Mucosa of rectum (tissue), 2 donors: ENCODE results near the gene BBLN.

Experiments used
- H3K27ac ChIP-seq, 2 donors: one replicate each; pipeline ENCODE4 v1.7.0; 2013; ENCODE audit warnings: inconsistent platforms in 2 of 2, low read depth in 2 of 2, low read length in 2 of 2
- H3K27me3 ChIP-seq, 2 donors: one replicate each; pipeline ENCODE4 v1.7.0; 2013; ENCODE audit warnings: low read length in 2 of 2; ENCODE audit not compliant: control insufficient read depth in 2 of 2, insufficient read depth in 2 of 2
- H3K36me3 ChIP-seq, 2 donors: one replicate each; pipeline ENCODE4 v1.7.0; 2013; ENCODE audit warnings: low read length in 2 of 2; ENCODE audit not compliant: control insufficient read depth in 2 of 2, insufficient read depth in 2 of 2
- H3K4me1 ChIP-seq, 2 donors: one replicate each; pipeline ENCODE4 v1.7.0; 2013; ENCODE audit warnings: low read length in 2 of 2, mild to moderate bottlenecking in 1 of 2; ENCODE audit not compliant: control insufficient read depth in 2 of 2, insufficient read depth in 2 of 2
- H3K4me3 ChIP-seq, 2 donors: one replicate each; pipeline ENCODE4 v1.7.0; 2013; ENCODE audit warnings: low read length in 2 of 2
- H3K9ac ChIP-seq, 2 donors: one replicate each; pipeline ENCODE4 v1.7.0; 2013; ENCODE audit warnings: low read length in 2 of 2, low read depth in 1 of 2, mild to moderate bottlenecking in 1 of 2
- H3K9me3 ChIP-seq, 2 donors: one replicate each; pipeline ENCODE4 v1.7.0; 2013; ENCODE audit warnings: low read length in 2 of 2; ENCODE audit not compliant: control insufficient read depth in 2 of 2
- donor health status: healthy.
- donor health status: Normal muscosa, but diverticular disease.

The BBLN gene

DNA sequence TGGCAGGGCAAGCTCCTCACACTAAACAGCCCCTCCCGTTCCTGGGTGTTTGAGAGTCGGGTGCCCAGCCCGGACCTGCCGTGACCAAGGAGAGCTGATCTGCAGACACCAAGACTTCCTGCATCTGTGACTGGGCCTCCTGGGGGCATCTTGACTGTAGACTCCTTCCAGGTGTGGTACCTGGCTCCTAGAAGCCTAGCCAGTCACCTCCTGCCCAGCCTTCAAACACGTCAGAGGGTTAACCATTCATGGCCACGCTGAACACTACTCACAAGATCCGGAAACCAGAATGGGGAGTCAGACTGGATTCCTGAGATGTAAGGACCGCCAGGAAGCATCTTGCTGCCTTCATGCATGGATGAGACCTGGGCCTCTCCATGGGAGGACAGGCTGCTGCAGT is 14.5 kb upstream of the BBLN start:
- H3K27ac ChIP-seq = no peak overlapping the region

DNA sequence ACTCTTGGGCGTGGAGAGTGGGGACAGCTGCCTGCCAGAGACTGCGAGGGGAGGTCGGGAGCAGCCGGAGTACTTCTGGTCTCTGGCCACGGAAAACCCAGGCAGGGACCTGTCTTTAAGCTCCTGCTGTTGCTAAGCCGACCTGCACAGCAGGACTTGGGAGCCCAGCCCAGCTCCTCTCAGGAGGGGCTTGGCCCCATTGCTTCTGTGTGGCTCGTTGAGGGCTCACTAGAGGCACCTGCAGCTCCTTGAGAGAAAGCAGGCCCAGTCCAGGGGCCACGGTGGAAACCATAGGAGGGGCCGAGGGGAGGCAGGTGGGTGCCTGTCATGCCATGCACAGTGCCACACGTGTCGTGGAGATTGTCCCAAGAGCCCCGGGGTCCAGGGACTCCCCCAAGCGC is 14.1 kb upstream of the BBLN start:
- no peaks in the 10 kb centered on the region for H3K36me3 ChIP-seq
- no peaks in the 10 kb centered on the region for H3K27me3 ChIP-seq
- H3K4me3 ChIP-seq = no peak overlapping the region
- H3K4me1 ChIP-seq = peaks cover 31 to 36% of the 10 kb centered on the region in 2 donors
- H3K27ac ChIP-seq = no peak overlapping the region
- no peaks in the 10 kb centered on the region for H3K9me3 ChIP-seq
- no peak overlapping the region for H3K9ac ChIP-seq

More for the DNA sequence above, 14.5 kb upstream of the BBLN start:
- H3K36me3 ChIP-seq = no peaks in the 10 kb centered on the region
- no peak overlapping the region for H3K4me3 ChIP-seq
- H3K9ac ChIP-seq = no peak overlapping the region
- no peaks in the 10 kb centered on the region for H3K27me3 ChIP-seq
- H3K4me1 ChIP-seq = peaks cover 31 to 34% of the 10 kb centered on the region in 2 donors
- no peaks in the 10 kb centered on the region for H3K9me3 ChIP-seq

DNA sequence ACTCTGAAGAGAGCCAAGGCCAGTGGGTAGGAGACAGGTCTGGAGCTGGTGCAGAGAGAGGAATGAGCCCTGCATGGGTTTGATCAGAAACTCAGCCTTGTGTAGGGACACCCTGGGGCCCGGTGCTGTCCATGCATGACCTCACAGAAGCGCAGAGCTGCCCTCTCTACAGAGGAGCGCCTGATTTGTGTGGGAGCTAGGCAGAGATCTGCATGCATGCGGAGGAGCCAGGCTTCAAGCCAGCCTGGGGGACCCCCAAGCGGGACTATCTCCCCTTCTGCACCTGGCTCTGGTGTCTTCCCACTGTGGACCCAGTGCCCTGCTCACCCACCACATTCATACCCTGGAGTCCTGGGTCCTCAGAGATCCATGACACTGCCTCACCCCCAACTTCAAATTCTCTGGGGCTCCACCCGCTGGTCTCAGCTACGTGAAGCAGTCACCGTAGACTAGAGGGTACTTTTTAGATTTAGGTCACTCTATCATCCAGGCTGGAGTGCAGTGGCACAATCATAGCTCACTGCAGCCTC is 13.4 kb upstream of the BBLN start:
- H3K9me3 ChIP-seq = no peaks in the 10 kb centered on the region
- no peak overlapping the region for H3K9ac ChIP-seq
- H3K27ac ChIP-seq = no peak overlapping the region
- peaks cover 31 to 36% of the 10 kb centered on the region in 2 donors for H3K4me1 ChIP-seq
- H3K27me3 ChIP-seq = no peaks in the 10 kb centered on the region
- H3K4me3 ChIP-seq = no peak overlapping the region
- H3K36me3 ChIP-seq = no peaks in the 10 kb centered on the region

DNA sequence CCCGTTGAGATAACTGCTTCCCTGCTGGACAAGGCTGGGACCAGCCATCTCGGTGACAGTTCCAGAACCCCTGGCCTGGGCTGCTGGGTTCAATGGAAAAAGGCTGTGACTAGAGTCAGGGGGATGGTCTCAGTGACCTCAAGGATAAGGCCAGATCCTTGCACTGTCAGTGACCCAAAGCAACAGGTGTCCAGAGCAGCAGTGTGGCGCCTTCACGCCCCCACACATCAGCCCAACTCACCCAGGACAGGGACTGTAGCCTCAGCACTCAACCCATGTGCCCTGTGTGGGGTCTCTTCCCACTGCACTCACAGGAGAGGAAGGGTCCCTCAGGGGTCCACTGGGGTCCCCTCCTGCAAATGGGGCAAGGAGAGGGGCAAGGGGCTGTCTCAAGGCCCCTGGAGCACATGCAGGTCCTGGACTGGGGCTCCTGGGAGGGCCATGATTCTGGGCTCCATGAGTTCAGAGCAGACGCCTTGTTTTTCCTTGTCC is 11.5 kb upstream of the BBLN start:
- Histone ChIP-seq H3K9ac (peak overlapping the region; percentile 60), H3K36me3 (no peaks in the 10 kb centered on the region), H3K4me1 (peaks cover 27 to 33% of the 10 kb centered on the region in 2 donors), H3K27me3 (no peaks in the 10 kb centered on the region), H3K9me3 (no peaks in the 10 kb centered on the region), H3K4me3 (peak overlapping the region in 1 of 2 donors; percentile 31), H3K27ac (peak overlapping the region; percentile 92 to 93)

DNA sequence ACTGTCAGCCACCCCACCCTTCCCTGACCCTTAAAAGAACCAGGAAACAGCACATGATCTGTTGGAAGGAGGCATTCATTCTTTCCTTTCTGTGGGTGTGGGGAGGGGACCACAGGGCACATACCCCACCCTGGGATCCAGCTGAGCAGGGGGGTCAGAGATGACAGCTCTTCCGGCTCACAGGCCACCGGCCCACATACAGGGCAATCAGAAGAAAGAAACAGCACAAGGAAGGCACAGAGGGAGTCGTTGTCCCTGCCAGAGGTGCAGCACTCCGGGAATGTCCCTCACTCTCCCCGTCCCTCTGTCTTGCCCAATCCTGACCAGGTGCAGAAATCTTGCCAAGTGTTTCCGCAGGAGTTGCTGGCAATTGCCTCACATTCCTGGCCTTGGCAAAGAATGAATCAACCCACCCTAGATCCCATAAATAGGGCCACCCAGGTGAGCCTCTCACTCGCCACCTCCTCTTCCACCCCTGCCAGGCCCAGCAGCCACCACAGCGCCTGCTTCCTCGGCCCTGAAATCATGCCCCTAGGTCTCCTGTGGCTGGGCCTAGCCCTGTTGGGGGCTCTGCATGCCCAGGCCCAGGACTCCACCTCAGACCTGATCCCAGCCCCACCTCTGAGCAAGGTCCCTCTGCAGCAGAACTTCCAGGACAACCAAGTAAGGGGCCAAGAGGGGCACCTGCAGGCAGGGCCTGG is 10.9 kb upstream of the BBLN start, which contains the start of gene LCN2:
TSS of gene LCN2 (plus strand) at position 453 of the 701 bp plus-strand sequence. CDS start at position 526, 73 bp downstream.
- Histone ChIP-seq H3K4me1 (peaks cover 23 to 27% of the 10 kb centered on the region in 2 donors), H3K4me3 (peak within 1 kb of the TSS; percentile 31 to 41), H3K36me3 (no peaks in the 10 kb centered on the region), H3K9me3 (no peaks in the 10 kb centered on the region), H3K27me3 (no peaks in the 10 kb centered on the region), H3K9ac (peak within 1 kb of the TSS; percentile 60), H3K27ac (peak within 1 kb of the TSS; percentile 92 to 93)

DNA sequence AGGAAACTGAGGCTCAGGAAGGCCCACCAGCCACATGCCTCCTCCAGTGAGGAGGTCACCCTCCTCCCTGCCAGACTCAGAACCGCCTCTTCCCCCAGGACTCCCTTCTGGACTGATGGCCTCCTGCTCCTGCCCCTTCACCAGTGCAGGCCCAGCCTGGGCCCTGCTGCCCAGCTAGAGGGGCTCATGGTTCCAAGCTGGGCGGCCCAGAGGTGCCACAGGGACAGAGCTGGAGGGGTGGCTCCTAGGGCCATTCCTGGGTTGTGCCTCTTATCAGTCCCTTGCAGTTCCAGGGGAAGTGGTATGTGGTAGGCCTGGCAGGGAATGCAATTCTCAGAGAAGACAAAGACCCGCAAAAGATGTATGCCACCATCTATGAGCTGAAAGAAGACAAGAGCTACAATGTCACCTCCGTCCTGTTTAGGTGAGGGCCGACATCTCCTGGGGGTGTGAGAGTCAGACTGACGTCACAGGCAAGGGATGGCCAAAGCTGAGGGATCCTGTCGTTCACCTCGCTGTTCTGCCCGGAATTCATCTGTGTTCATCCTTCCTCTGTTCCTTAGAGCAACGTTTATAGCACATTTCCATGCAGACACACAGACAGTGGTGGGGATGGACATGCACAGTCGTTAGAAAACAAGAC is 10.0 kb upstream of the BBLN start:
- H3K4me3 ChIP-seq = peak overlapping the region in 1 of 2 donors; percentile 1
- peaks cover 23 to 27% of the 10 kb centered on the region in 2 donors for H3K4me1 ChIP-seq
- no peaks in the 10 kb centered on the region for H3K27me3 ChIP-seq
- H3K9me3 ChIP-seq = no peaks in the 10 kb centered on the region
- H3K27ac ChIP-seq = peak overlapping the region in 1 of 2 donors; percentile 92
- peak overlapping the region in 1 of 2 donors; percentile 34 for H3K9ac ChIP-seq
- no peaks in the 10 kb centered on the region for H3K36me3 ChIP-seq

DNA sequence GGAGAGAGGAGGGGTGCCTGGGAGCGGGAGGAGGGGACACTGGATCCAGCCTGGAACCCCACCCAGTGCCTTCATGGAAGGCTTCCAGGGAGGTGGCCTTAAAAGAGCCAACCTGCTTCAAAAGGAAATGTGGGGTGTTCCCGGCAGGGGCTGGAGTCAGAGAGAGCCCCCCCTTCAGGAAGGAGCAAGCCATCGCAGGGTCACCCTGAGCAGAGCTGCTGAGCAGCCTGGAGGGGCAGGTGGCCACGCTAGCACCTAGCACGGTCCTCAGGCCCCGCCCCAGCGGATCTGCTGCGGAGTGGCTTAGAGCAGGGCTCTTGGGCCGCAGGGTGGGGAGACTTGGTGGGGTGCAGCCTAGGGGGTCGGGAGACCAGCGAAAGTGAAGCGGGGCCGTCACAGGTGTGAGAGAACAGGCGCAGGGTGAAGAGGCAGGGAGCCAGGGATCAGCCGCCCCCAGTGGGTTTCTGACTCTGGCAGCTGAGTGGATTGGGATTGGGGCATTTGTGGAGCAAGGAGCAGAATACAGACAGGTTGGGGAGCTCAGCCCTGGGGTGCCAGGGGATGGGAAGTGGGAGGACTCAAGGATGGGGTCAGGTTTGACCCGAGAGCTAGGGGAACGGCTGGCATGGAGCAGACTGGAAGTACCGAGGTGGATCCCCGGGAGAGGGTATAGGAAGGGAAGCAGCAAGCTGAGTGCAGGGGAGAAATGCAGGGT is 9.3 kb upstream of the BBLN start:
- Histone ChIP-seq H3K36me3 (no peaks in the 10 kb centered on the region), H3K27me3 (no peaks in the 10 kb centered on the region), H3K4me1 (peaks cover 23 to 27% of the 10 kb centered on the region in 2 donors), H3K9ac (peak overlapping the region in 1 of 2 donors; percentile 34), H3K4me3 (no peak overlapping the region), H3K27ac (peak overlapping the region in 1 of 2 donors; percentile 9), H3K9me3 (no peaks in the 10 kb centered on the region)

DNA sequence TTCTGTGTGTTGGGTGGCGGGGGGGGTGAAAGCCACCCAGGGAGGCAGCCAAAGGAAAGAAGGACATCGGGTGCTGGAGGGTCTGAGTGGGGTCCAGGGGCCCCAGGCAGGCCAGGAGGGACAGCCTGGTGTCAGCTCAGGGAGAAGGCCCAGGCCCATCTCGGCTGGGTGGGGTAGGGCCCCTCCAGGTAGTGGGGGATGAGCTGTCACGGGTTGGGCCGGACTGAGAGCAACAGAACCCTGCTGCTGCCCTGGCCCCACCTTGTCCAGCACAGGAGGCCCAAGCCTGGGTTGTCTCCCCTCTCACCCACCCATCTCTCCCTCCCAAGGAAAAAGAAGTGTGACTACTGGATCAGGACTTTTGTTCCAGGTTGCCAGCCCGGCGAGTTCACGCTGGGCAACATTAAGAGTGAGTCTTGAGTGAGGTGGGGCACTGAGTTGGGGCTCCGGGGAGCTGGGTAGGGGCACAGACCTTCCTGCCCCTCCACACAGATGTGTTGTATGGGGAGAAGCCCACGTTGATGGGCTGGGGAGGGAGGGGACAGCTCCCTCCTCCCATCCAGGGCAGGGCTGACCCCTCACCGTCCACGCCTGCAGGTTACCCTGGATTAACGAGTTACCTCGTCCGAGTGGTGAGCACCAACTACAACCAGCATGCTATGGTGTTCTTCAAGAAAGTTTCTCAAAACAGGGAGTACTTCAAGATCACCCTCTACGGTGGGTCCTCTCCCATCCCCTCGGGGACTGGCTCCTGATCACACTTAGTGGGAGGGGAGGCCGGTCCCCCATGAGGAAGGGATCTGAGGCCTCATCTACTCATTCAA is 8.5 kb upstream of the BBLN start:
- Histone ChIP-seq H3K36me3 (no peaks in the 10 kb centered on the region), H3K27ac (no peak overlapping the region), H3K4me3 (no peak overlapping the region), H3K9me3 (no peaks in the 10 kb centered on the region), H3K27me3 (no peaks in the 10 kb centered on the region), H3K4me1 (peaks cover 23 to 27% of the 10 kb centered on the region in 2 donors), H3K9ac (no peak overlapping the region)
